Kidney glomerular epithelial cell (primary cell): ENCODE results near the gene TMEM114.
"Not testable (repeated sequence)": the region's sequence is repeated elsewhere in the genome, so short reads cannot be mapped to it uniquely, and the experiment has no call there.

Experiments used
- DNase-seq: peaks from one replicate; lab custom pipeline; 2025; lab: John Stamatoyannopoulos, UW

The TMEM114 gene

DNA sequence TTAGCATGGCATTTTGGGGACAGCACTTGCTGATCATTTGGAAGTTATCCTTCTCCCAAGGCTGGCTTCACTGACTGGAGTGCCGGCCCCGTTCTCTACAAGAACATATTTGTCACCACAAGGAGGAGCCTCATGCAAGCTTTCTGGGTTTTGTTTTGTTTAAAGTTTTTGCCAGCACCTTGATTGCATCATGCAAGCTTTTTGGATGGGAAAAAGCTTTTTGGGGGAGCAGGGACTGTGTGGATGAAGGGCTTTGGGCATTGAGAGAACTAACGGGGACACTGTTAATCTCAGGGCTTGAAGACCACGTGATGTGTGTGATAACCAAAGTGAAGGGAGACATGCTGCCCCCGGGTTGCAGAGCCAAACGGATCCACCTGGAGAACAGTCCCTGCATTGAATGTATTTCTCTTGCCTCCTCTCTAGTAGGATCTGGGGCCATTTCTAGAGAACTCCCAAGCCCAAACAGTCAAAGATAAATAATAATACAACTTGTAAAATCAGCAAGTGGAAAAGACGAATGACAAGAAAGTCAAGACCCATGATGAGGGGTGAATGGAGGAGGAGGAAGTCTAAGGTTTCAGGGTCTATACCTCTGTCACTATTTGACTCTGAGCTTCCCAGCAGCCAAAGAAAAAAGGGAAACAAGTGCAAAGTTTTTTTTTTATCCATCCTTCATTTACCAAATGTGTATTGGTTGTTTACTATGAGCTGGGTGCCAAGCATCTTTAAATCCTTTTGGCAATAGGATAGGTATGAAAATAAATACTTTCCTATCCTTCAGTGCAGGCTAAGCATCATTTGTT lies 17.2 kb downstream of the TMEM114 start:
- peak; percentile 1 for DNase-seq

DNA sequence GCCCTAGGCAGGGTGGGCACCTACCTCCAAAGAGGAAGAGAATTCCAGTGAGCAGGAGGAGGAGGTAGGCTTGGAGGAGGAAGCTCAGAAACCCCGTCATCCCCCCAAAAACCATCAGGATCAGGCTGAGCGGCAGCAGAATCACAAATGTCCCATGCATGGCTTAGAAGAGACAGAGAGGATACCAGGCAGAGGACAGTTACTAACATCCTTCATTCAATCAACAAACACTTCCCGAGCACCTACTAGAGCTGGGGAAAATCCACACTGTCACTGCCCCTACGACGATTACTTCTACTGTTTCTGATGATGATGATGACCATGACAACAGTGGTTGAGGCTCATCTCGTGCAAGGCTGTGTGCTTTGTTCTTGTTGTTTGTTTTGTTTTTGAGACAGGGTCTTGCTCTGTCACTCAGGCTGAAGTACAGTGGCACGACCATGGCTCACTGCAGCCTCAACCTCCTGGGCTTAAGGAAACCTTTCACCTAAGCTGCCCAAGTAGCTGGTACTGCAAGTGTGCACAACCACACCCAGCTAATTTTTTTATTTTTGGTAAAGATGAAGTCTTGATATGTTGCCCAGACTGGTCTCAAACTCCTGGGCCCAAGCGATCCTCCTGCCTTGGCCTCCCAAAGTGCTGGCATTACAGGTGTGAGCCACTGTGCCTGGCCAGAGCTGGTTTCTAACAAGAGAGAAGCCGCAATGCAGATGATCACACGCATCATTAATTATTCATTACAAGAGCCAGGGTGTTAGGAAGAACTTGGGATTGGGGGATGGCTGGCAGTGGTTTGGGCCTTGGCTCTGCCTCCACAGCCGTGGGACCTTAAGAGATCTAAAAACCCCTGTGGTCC lies 18.0 kb downstream of the TMEM114 start:
- DNase-seq, result no peak

- peak; percentile 42 for DNase-seq
These were observed 19.2 kb downstream of the TMEM114 start for GRCh38 chr16:8571061-8571596.

DNA sequence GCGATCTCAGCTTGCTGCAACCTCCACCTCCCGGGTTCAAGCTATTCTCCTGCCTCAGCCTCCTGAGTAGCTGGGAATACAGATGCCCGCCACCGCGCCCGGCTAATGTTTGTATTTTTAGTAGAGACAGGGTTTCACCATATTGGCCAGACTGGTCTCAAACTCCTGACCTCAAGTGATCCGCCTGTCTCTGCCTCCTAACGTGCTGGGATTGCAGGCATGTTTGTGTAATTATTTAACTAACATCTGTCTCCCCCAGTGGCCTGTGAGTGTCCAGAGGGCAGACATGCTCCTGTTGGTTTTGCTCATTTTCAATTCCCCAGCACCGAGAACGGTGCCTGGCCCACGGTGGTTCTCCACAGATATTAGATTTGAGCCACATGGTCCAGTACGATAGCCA lies 19.9 kb downstream of the TMEM114 start:
- not testable (repeated sequence) for DNase-seq

DNA sequence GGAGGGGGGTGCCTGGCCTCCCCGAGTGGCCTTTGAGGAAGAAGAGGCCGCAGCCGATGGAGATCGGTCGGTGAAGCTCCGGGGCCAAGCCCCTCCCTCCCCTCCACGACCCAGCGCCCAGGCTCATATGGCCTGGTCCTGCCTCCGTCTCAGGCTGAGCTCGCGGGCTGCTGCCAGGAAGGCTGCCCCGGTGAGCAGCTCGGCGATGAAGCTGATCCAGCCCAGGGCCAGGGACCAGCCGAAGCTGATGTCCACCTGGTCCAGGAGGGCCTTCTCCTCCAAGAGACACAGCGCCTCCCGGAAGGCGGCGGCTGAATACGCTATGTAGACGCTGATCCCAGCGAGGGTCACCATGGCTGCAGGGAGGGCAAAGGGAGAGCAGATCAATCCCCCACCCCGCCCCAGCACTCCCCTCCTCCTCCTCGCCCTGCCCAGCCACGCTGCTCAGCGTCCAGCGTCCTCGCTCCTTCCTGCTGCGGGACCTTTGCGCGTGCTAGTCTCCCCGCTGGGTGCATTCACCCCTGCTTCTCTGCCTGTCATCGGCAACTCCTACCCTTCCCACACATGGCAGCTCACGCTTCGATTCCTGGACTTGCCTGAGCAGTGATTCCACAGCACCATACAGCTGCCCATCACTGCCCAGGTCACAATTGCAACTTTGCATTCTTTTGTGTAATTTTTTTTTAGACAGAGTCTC lies 20.5 kb downstream of the TMEM114 start:
- no peak for DNase-seq

GRCh38 chr16:8568231-8568617 lies 22.1 kb downstream of the TMEM114 start:
- no peak for DNase-seq

DNA sequence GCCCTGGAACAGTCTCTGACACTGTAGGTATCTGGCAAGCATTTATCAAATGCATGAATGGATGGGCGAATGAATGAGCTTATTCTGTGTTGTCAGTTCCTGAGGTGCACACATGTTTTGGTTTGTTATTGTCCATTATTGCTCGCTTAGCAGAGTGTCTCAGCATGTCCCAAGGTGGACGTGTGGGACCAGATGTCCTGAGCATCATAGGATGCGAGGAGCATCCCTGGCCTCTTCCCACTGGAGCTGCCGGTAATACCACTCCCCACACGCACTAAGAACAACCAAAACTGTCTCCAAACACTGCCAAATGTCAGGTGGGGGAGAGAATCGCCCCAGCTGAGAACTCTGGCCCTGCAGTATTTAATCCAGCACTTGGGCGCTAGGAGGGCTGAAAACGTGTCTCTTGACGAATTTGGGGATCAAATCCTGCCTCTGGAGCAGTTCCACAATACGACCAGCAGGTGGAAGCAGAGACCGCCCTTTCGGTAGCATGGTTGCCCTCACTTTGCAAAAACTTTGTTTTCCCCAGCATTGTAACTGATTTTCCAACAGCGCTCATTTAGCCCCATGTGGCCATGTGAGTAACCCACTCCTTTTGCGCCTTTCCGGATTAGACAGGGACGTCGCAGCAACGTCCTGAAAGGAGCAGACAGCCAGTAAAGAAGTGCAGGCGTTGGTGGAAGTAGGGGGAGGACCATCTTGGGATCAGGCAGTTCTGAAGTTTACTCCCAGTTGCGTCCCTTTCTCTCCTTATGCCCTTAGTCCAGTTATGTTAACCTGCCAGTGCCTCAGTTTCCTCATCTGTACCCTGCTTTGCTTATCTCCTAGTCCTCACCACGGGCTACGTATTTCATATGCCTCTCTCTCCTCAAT lies 22.7 kb downstream of the TMEM114 start:
- peak; percentile 89 for DNase-seq

DNA sequence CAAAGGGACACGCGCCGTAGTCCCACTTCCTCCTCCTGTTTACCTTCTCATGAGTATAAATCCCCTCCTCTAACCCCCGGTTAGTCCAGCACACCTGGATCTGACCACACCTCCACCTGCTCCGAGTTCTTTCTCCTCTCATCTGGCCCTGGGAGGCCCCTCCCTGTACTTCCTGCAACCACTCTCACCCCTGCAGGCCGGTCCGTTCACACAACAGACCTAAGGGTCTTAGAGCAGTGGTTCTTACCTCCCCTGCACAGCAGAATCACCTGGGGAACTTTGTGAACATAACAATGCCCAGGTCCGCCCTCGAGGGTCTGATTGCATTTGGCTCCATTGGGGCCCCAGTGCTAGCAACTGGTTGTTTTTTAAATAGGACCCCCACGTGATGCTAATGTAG lies 24.8 kb downstream of the TMEM114 start:
- no peak for DNase-seq

GRCh38 chr16:8564934-8565345 lies 25.4 kb downstream of the TMEM114 start:
- DNase-seq, result no peak

- not testable (repeated sequence) for DNase-seq
These were observed 26.3 kb downstream of the TMEM114 start for GRCh38 chr16:8563944-8564540.

GRCh38 chr16:8561496-8561895 lies 28.8 kb downstream of the TMEM114 start:
- no peak for DNase-seq

GRCh38 chr16:8555400-8555799 lies 34.9 kb downstream of the TMEM114 start:
- DNase-seq, result no peak

- DNase-seq, result no peak
These were observed 35.4 kb downstream of the TMEM114 start for GRCh38 chr16:8554881-8555280.

DNA sequence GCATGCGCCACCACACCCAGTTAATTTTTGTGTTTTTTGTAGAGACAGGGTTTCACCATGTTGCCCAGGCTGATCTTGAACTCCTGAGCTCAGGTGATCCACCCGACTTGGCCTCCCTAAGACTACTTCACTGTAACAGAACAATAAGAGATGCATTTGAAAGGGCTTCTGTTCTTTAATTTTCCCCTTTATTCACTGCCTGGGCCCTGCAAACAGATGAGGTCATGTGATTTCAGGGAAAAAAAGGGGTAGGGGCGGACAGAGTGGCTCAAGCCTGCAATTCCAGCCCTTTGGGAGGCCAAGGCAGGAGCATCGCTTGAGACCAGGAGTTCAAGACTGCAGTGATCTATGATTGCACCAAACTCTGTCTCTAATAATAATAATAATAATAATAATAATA lies 36.3 kb downstream of the TMEM114 start:
- no peak for DNase-seq

DNA sequence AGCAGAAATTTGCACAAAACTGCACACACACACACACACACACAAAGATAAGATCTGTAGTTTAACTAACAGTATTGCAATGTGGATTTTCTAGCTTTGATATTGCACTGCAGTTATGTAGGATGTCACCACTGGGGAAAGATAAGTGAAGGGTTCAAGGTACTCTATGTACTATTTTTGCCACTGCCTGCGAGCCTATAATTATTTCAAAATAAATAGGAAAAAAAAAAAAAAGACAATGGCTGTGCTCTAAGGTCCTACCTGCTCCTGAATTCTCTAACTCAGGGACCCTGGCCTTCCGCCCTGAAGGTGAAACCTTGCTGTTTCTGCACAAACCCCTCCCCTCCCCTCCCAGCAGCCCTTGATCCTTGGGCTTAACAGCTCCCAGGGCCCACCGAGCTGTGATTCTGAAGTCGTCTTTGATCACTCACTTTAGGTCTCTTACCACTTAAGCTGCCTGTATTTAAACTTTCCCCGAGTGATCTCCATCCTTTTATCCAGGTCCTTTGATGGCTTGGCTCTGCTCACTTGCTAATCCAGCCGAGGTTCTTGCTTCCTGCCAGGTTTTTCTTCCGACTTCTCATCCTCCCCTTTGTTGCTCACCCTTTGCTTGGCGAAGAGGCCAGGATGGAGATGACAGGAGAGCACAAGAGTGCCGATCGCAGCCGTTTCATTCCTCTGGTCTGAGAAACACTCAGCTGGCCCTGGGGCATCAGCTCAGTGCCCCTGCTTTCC lies 37.7 kb downstream of the TMEM114 start:
- no peak for DNase-seq

GRCh38 chr16:8551388-8552332 lies 38.7 kb downstream of the TMEM114 start:
- no peak for DNase-seq

- no peak for DNase-seq
These were observed 39.5 kb downstream of the TMEM114 start for GRCh38 chr16:8550728-8551387.

DNA sequence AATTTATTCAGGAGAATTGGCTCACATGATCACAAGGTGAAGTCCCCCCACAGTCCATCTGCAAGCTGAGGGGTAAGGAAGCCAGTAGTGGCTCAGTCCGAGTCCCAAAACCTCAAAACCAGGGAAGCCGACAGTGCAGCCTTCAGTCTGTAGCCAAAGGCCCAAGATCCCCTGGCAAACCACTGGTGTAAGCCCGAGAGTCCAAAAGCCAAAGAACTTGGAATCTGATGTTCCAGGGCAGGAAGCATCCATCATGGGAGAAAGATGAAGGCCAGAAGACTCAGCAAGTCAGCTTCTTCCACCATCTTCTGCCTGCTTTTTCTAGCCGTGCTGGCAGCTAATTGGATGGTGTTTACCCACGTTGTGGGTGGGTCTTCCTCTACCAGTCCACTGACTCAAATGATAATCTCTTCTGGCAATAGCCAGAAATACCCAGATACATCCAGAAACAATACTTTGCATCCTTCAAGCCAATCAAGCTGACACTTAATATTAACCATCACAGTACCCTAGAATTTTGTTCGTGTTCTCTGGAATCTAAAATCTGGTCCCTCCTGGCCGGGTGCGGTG lies 40.4 kb downstream of the TMEM114 start:
- no peak for DNase-seq
